ENCODE results near the gene ARL3.

The ARL3 gene

GRCh38 chr10:102627736-102628293 is 86.4 kb downstream of the ARL3 start:
- no peaks in the 10 kb centered on the region for H3K27me3 ChIP-seq (ENCODE audit: control insufficient read depth, low read length)
- no peak overlapping the region for H3K27ac ChIP-seq (ENCODE audit: low read depth, low read length)
- no peaks in the 10 kb centered on the region for H3F3A ChIP-seq (ENCODE audit: control insufficient read depth, insufficient read depth)
- H3K4me2 ChIP-seq (ENCODE audit: low read length): no peak overlapping the region
- no peak for TF ChIP-seq EZH2phosphoT487 (IDR thresholded peaks at IDR 0.05; ENCODE audit: borderline replicate concordance, low read length)
- TF ChIP-seq CTCF (IDR thresholded peaks at IDR 0.05; ENCODE audit: low read depth, low read length, poor library complexity, severe bottlenecking): no peak
- no peaks in the 10 kb centered on the region for H3K79me2 ChIP-seq (ENCODE audit: control insufficient read depth, low read length)
- H3K9me2 ChIP-seq (replicated peaks; ENCODE audit: control insufficient read depth, low read length): no peaks in the 10 kb centered on the region
- H3K9me3 ChIP-seq (ENCODE audit: control insufficient read depth, insufficient read depth, low read length): no peaks in the 10 kb centered on the region
- H4K20me1 ChIP-seq (ENCODE audit: control insufficient read depth, insufficient read depth, low read depth, low read length): no peaks in the 10 kb centered on the region; the same call in 1 of the 2 replicates
- H3K4me1 ChIP-seq (ENCODE audit: control insufficient read depth, low read length): peaks cover 4% of the 10 kb centered on the region; the same call in 1 of the 2 replicates
- no peaks in the 10 kb centered on the region for H3K36me3 ChIP-seq (ENCODE audit: control insufficient read depth, low read length)
- H3K4me3 ChIP-seq (ENCODE audit: low read length): no peak overlapping the region

GRCh38 chr10:102627291-102627735 is 86.9 kb downstream of the ARL3 start:
- no peaks in the 10 kb centered on the region for H3K36me3 ChIP-seq (ENCODE audit: control insufficient read depth, low read length)
- no peaks in the 10 kb centered on the region for H3K9me3 ChIP-seq (ENCODE audit: control insufficient read depth, insufficient read depth, low read length)
- no peak overlapping the region for H3K4me2 ChIP-seq (ENCODE audit: low read length)
- H3K4me3 ChIP-seq (ENCODE audit: low read length): no peak overlapping the region
- H3K4me1 ChIP-seq (ENCODE audit: control insufficient read depth, low read length): no peaks in the 10 kb centered on the region
- H3K79me2 ChIP-seq (ENCODE audit: control insufficient read depth, low read length): no peaks in the 10 kb centered on the region
- no peak overlapping the region for H3K27ac ChIP-seq (ENCODE audit: low read depth, low read length)
- no peaks in the 10 kb centered on the region for H3K9me2 ChIP-seq (replicated peaks; ENCODE audit: control insufficient read depth, low read length)
- H3F3A ChIP-seq (ENCODE audit: control insufficient read depth, insufficient read depth): no peaks in the 10 kb centered on the region
- no peaks in the 10 kb centered on the region; the same call in 1 of the 2 replicates for H4K20me1 ChIP-seq (ENCODE audit: control insufficient read depth, insufficient read depth, low read depth, low read length)
- no peaks in the 10 kb centered on the region for H3K27me3 ChIP-seq (ENCODE audit: control insufficient read depth, low read length)
- TF ChIP-seq CTCF (IDR thresholded peaks at IDR 0.05; ENCODE audit: low read depth, low read length, poor library complexity, severe bottlenecking) (no peak), EZH2phosphoT487 (IDR thresholded peaks at IDR 0.05; ENCODE audit: borderline replicate concordance, low read length) (no peak)

GRCh38 chr10:102626026-102626685 is 88.0 kb downstream of the ARL3 start:
- no peak overlapping the region for H3K4me3 ChIP-seq (ENCODE audit: low read length)
- H3K27ac ChIP-seq (ENCODE audit: low read depth, low read length): no peak overlapping the region
- H3F3A ChIP-seq (ENCODE audit: control insufficient read depth, insufficient read depth): no peaks in the 10 kb centered on the region
- no peaks in the 10 kb centered on the region for H3K4me1 ChIP-seq (ENCODE audit: control insufficient read depth, low read length)
- no peaks in the 10 kb centered on the region; the same call in 1 of the 2 replicates for H4K20me1 ChIP-seq (ENCODE audit: control insufficient read depth, insufficient read depth, low read depth, low read length)
- no peaks in the 10 kb centered on the region for H3K27me3 ChIP-seq (ENCODE audit: control insufficient read depth, low read length)
- H3K79me2 ChIP-seq (ENCODE audit: control insufficient read depth, low read length): no peaks in the 10 kb centered on the region
- H3K4me2 ChIP-seq (ENCODE audit: low read length): no peak overlapping the region
- no peaks in the 10 kb centered on the region for H3K9me2 ChIP-seq (replicated peaks; ENCODE audit: control insufficient read depth, low read length)
- H3K9me3 ChIP-seq (ENCODE audit: control insufficient read depth, insufficient read depth, low read length): no peaks in the 10 kb centered on the region
- TF ChIP-seq EZH2phosphoT487 (IDR thresholded peaks at IDR 0.05; ENCODE audit: borderline replicate concordance, low read length) (no peak), CTCF (IDR thresholded peaks at IDR 0.05; ENCODE audit: low read depth, low read length, poor library complexity, severe bottlenecking) (no peak)
- H3K36me3 ChIP-seq (ENCODE audit: control insufficient read depth, low read length): no peaks in the 10 kb centered on the region
